H1 (cell line): Measurements from ENCODE around the gene PINLYP. TPM values are rescaled to one million over a fixed set of nuclear protein-coding genes. Genes with fewer than 3 reads are reported as not detected.
A peak's percentile ranks its signal among the peaks of the same experiment; 100 is the strongest.

Experiments used
- CTCF ChIA-PET: fragments of 300-600 bp; sonication (Branson Sonifier 250); formaldehyde crosslinking; loops from one replicate; lab custom pipeline; 2021; ENCODE audit not compliant: partially characterized antibody; lab: Charles Lee
- POLR2A ChIA-PET: fragments of 300-600 bp; sonication (Branson Sonifier 250); formaldehyde crosslinking; loops from one replicate; lab custom pipeline; 2021; ENCODE audit warnings: inconsistent platforms; ENCODE audit not compliant: partially characterized antibody; lab: Charles Lee
- DNase-seq, 2 experiments: peaks; one replicate each; pipeline versions ENCODE4 v3.0.0 to v3.0.0-alpha.2; 2010 to 2022; ENCODE audit warnings: low spot score in 2 of 2, low read depth in 1 of 2, mixed read lengths in 1 of 2
- FAIRE-seq: peaks from 2 replicates; lab custom pipeline; 2011; peaks lifted over from hg19 to GRCh38; lab: Jason Lieb, UNC
- H2AFZ ChIP-seq: 2 replicates; pipeline ENCODE4 v1.8.1; 2012; ENCODE audit warnings: low read length, inconsistent platforms
- H2AK5ac ChIP-seq: 2 replicates; pipeline ENCODE4 v1.6.1; 2013; ENCODE audit warnings: low read depth, low read length
- H2BK120ac ChIP-seq: replicated peaks from 2 replicates; pipeline ENCODE3; 2013; ENCODE audit warnings: low read depth, low read length, inconsistent platforms
- H2BK12ac ChIP-seq: 2 replicates; pipeline ENCODE4 v1.6.1; 2013; ENCODE audit warnings: low read depth, low read length
- H2BK15ac ChIP-seq: 2 replicates; pipeline ENCODE4 v1.6.1; 2013; ENCODE audit warnings: low read length
- H2BK20ac ChIP-seq: 2 replicates; pipeline ENCODE4 v1.6.1; 2013; ENCODE audit warnings: low read length
- H2BK5ac ChIP-seq: 2 replicates; pipeline ENCODE4 v1.6.1; 2013; ENCODE audit warnings: low read depth, low read length
- H3K14ac ChIP-seq: 2 replicates; pipeline ENCODE4 v1.6.1; 2013; ENCODE audit warnings: inconsistent platforms; ENCODE audit not compliant: insufficient read length
- H3K18ac ChIP-seq: 2 replicates; pipeline ENCODE4 v1.6.1; 2013; ENCODE audit warnings: low read length; ENCODE audit errors: extremely low read depth
- H3K23ac ChIP-seq: 2 replicates; pipeline ENCODE4 v1.6.1; 2013; ENCODE audit warnings: inconsistent platforms; ENCODE audit not compliant: insufficient read length
- H3K23me2 ChIP-seq: 2 replicates; pipeline ENCODE4 v1.6.1; 2013; ENCODE audit warnings: low read depth, low read length
- H3K27ac ChIP-seq: 2 replicates; pipeline ENCODE4 v1.6.1; 2011; ENCODE audit warnings: low read depth, low read length, inconsistent platforms
- H3K27me3 ChIP-seq, 4 experiments: replicated peaks in 1 of 4; 1 replicate in 1 of 4; 2 replicates in 3 of 4; pipeline versions ENCODE4 v1.6.1 to v1.8.1; 2011 to 2013; ENCODE audit warnings: low read length in 3 of 4, mild to moderate bottlenecking in 3 of 4, inconsistent platforms in 2 of 4, mixed read lengths in 2 of 4, moderate library complexity in 1 of 4; ENCODE audit not compliant: control insufficient read depth in 3 of 4, insufficient read depth in 3 of 4; ENCODE audit errors: extremely low read depth in 1 of 4
- H3K36me3 ChIP-seq, 4 experiments: 2 replicates each; pipeline versions ENCODE4 v1.6.1 to v1.8.1; 2011 to 2013; ENCODE audit warnings: mild to moderate bottlenecking in 4 of 4, low read length in 3 of 4, moderate library complexity in 2 of 4, control low read depth in 1 of 4, inconsistent platforms in 1 of 4; ENCODE audit not compliant: insufficient read depth in 4 of 4, control insufficient read depth in 2 of 4
- H3K4ac ChIP-seq: replicated peaks from 2 replicates; pipeline ENCODE3; 2013; ENCODE audit warnings: low read length, low read depth, mixed read lengths, inconsistent platforms; ENCODE audit not compliant: insufficient read length
- H3K4me1 ChIP-seq, 4 experiments: replicated peaks in 1 of 4; 1 replicate in 1 of 4; 2 replicates in 3 of 4; pipeline versions ENCODE4 v1.6.1 to v1.8.1; 2011 to 2013; ENCODE audit warnings: low read length in 3 of 4, inconsistent platforms in 2 of 4, mixed read lengths in 1 of 4; ENCODE audit not compliant: insufficient read depth in 4 of 4, control insufficient read depth in 3 of 4
- H3K4me2 ChIP-seq, 2 experiments: 2 replicates each; pipeline versions ENCODE4 v1.6.1 to v1.8.1; 2011 to 2013; ENCODE audit warnings: low read depth in 2 of 2, low read length in 2 of 2, control low read depth in 1 of 2, inconsistent platforms in 1 of 2, mild to moderate bottlenecking in 1 of 2; ENCODE audit not compliant: insufficient read depth in 1 of 2
- H3K4me3 ChIP-seq, 4 experiments: fragments of 200-600, 300-600 bp in 1 of 4; sonication (generic), shearing (Covaris generic), sonication (Bioruptor Twin) in 1 of 4; 2 replicates each; pipeline versions ENCODE4 v1.5.1 to v1.8.1; 2011 to 2016; ENCODE audit warnings: low read length in 4 of 4, low read depth in 3 of 4, control low read depth in 2 of 4, inconsistent platforms in 2 of 4, mild to moderate bottlenecking in 2 of 4, mixed read lengths in 1 of 4, moderate library complexity in 1 of 4; ENCODE audit not compliant: insufficient read depth in 2 of 4; ENCODE audit errors: extremely low read depth in 1 of 4
- H3K56ac ChIP-seq: replicated peaks from 2 replicates; pipeline ENCODE3; 2013; ENCODE audit warnings: low read depth, mild to moderate bottlenecking, mixed read lengths, low read length, inconsistent platforms; ENCODE audit not compliant: insufficient read length
- H3K79me1 ChIP-seq: 2 replicates; pipeline ENCODE4 v1.6.1; 2013; ENCODE audit warnings: low read depth, low read length, control low read depth
- H3K79me2 ChIP-seq, 2 experiments: 2 replicates each; pipeline versions ENCODE4 v1.6.1 to v1.8.1; 2012 to 2013; ENCODE audit warnings: low read length in 2 of 2, mild to moderate bottlenecking in 2 of 2, inconsistent platforms in 1 of 2; ENCODE audit not compliant: insufficient read depth in 2 of 2, control insufficient read depth in 1 of 2
- H3K9ac ChIP-seq, 4 experiments: replicated peaks in 1 of 4; 1 replicate in 1 of 4; 2 replicates in 3 of 4; pipeline versions ENCODE4 v1.6.1 to v1.8.1; 2011 to 2013; ENCODE audit warnings: low read depth in 3 of 4, low read length in 3 of 4, control low read depth in 2 of 4, mild to moderate bottlenecking in 2 of 4, moderate library complexity in 2 of 4, inconsistent platforms in 1 of 4; ENCODE audit errors: extremely low read depth in 1 of 4
- H3K9me3 ChIP-seq, 2 experiments: 2 replicates each; pipeline versions ENCODE4 v1.6.1 to v1.8.1; 2012 to 2013; ENCODE audit warnings: mild to moderate bottlenecking in 2 of 2, moderate library complexity in 2 of 2, control low read depth in 1 of 2, inconsistent platforms in 1 of 2, low read depth in 1 of 2, low read length in 1 of 2, mixed read lengths in 1 of 2; ENCODE audit not compliant: insufficient read depth in 2 of 2
- H4K20me1 ChIP-seq, 2 experiments: replicated peaks in 1 of 2; 2 replicates each; pipeline versions ENCODE3 to v1.8.1; 2011 to 2013; ENCODE audit warnings: inconsistent platforms in 2 of 2, low read length in 2 of 2, mild to moderate bottlenecking in 1 of 2; ENCODE audit not compliant: insufficient read depth in 2 of 2, control insufficient read depth in 1 of 2
- H4K5ac ChIP-seq: 2 replicates; pipeline ENCODE4 v1.6.1; 2013; ENCODE audit warnings: low read length, low read depth, mixed read lengths, inconsistent platforms; ENCODE audit not compliant: insufficient read length
- H4K8ac ChIP-seq: 2 replicates; pipeline ENCODE4 v1.8.0; 2013; ENCODE audit warnings: mild to moderate bottlenecking, moderate library complexity, low read length, inconsistent platforms; ENCODE audit not compliant: insufficient read depth; ENCODE audit errors: extremely low read depth
- H4K91ac ChIP-seq: replicated peaks from 2 replicates; pipeline ENCODE3; 2013; ENCODE audit warnings: low read length, mixed read lengths, inconsistent platforms; ENCODE audit not compliant: insufficient read length
- ASH2L ChIP-seq: fragments of 200-600, 300-600 bp; sonication (generic); IDR thresholded peaks from one replicate; pipeline ENCODE4 v1.7.1; 2017; ENCODE audit warnings: low read length
- BACH1 ChIP-seq: IDR thresholded peaks from 2 replicates; pipeline ENCODE4 v1.6.1; 2012; ENCODE audit warnings: low read length, improper control_type of control experiment
- EGR1 ChIP-seq: IDR thresholded peaks from 2 replicates; pipeline ENCODE4 v1.6.1; 2011; ENCODE audit warnings: low read depth, low read length, borderline replicate concordance
- GABPA ChIP-seq: IDR thresholded peaks from 2 replicates; pipeline ENCODE4 v1.6.1; 2011; ENCODE audit warnings: mild to moderate bottlenecking, low read length, moderate library complexity, borderline replicate concordance; ENCODE audit not compliant: insufficient read depth
- KDM4A ChIP-seq: IDR thresholded peaks from one replicate; pipeline ENCODE4 v1.7.1; 2012; ENCODE audit warnings: low read depth, mild to moderate bottlenecking, moderate library complexity, low read length, inconsistent platforms; ENCODE audit not compliant: severe bottlenecking
- KDM5A ChIP-seq: fragments of 200-600 bp; IDR thresholded peaks from 2 replicates; pipeline ENCODE4 v1.7.1; 2012; ENCODE audit warnings: mild to moderate bottlenecking, low read length, inconsistent platforms, mixed read lengths
- RFX5 ChIP-seq: IDR thresholded peaks from 2 replicates; pipeline ENCODE4 v1.6.1; 2011; ENCODE audit warnings: low read depth, low read length, improper control_type of control experiment, borderline replicate concordance
- RNF2 ChIP-seq: fragments of 200-900, 300-1000 bp; sonication (generic); IDR thresholded peaks from 2 replicates; pipeline ENCODE4 v1.7.1; 2016; ENCODE audit warnings: borderline replicate concordance, low read depth, mild to moderate bottlenecking, antibody characterized with exemption, low read length; ENCODE audit not compliant: poor library complexity, severe bottlenecking; ENCODE audit errors: missing control alignments
- RXRA ChIP-seq: IDR thresholded peaks from 2 replicates; pipeline ENCODE4 v1.6.1; 2011; ENCODE audit warnings: low read depth, mild to moderate bottlenecking, low read length, moderate library complexity; ENCODE audit not compliant: insufficient read depth
- SIRT6 ChIP-seq: IDR thresholded peaks from one replicate; pipeline ENCODE4 v1.7.1; 2012; ENCODE audit warnings: low read length, inconsistent platforms
- SIX5 ChIP-seq: IDR thresholded peaks from 2 replicates; pipeline ENCODE4 v1.6.1; 2011; ENCODE audit warnings: mild to moderate bottlenecking, low read depth, low read length
- USF2 ChIP-seq: IDR thresholded peaks from 2 replicates; pipeline ENCODE4 v1.6.1; 2011; ENCODE audit warnings: low read length, improper control_type of control experiment
- YY1 ChIP-seq: IDR thresholded peaks from 2 replicates; pipeline ENCODE4 v1.6.1; 2011; ENCODE audit warnings: low read depth, mild to moderate bottlenecking, low read length
- WGBS, 2 experiments: shearing (Covaris generic) in 1 of 2; methylation state at CpG; one replicate each; pipeline versions ENCODE4 v1.1.6 to v1.1.7; 2013 to 2015; ENCODE audit warnings: low lambda C conversion rate in 2 of 2, mixed read lengths in 2 of 2, inconsistent platforms in 1 of 2, low coverage in 1 of 2, missing lambda C conversion rate in 1 of 2; ENCODE audit not compliant: insufficient replicate concordance in 2 of 2, insufficient coverage in 1 of 2, insufficient read length in 1 of 2; ENCODE audit errors: extremely low coverage in 1 of 2, missing lambda C conversion rate in 1 of 2; 5-methylcytosine and 5-hydroxymethylcytosine counted together
- polyA plus RNA-seq, 7 experiments: library from polyadenylated mRNA; depleted of rRNA in 3 of 7; stranded (reverse) in 5 of 7; unstranded in 2 of 7; fragments of >200 nt in 5 of 7; fragments of 200-250 nt in 2 of 7; gene quantifications; 1 replicate in 5 of 7; 2 replicates in 1 of 7; 4 replicates in 1 of 7; pipeline versions ENCODE4 v1.2.1 to v1.2.3, GENCODE V29; 2011 to 2013; ENCODE audit warnings: missing spikeins in 2 of 7, mixed read lengths in 2 of 7
- total RNA-seq: library from RNA; stranded (reverse); fragmentation: NEBNext Ultra II Directional; extraction: Animal tissue kit (Norgen Biotek cat#: 25700); gene quantifications from 2 replicates; pipeline ENCODE4 v1.2.1, GENCODE V29; 2021

PINLYP gene
- total and polyA plus RNA-seq, 2 of the 8 experiments (the other 6 are each of a cell fraction or from before 2014, with no cell fraction given) = 7.5 to 31.3 TPM

DNA sequence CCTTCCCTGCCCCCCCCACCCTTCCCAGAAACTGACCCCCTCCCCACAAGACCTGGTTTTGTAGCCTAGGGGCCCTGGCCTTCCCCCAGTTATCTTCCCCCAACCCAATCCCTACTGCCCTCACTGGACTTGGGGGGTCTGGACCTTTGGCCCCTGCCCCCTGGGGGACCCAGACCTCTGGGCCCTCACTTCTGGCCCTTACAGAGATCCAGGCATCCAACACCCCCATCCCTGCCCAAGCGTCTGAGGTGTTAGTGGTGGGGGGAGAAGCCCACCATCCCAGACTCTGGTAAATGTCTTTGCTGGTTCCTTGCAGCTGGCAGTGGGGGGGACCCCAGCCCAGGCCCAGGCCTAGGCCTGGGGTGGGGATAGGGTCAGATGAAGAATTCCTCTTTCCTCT lies 47.4 kb downstream of the PINLYP start:
- Histone ChIP-seq H3K4me1 (peaks cover 6 to 16% (median 11%) of the 10 kb centered on the region in 4 experiments), H3K27me3 (no peaks in the 10 kb centered on the region), H2BK12ac (no peak overlapping the region), H3K79me2 (peaks cover 0 to 2% of the 10 kb centered on the region in 2 experiments; a peak in 2 of 4 replicates), H2BK5ac (no peak overlapping the region), H3K9ac (no peak overlapping the region), H3K4ac (no peak overlapping the region), H3K4me2 (no peak overlapping the region), H2BK15ac (no peak overlapping the region), H4K91ac (no peak overlapping the region), H2AFZ (no peak overlapping the region), H4K5ac (no peak overlapping the region), H3K79me1 (no peaks in the 10 kb centered on the region; the same call in 1 of the 2 replicates), H2BK20ac (no peak overlapping the region), H3K4me3 (no peak overlapping the region), H3K9me3 (no peaks in the 10 kb centered on the region), H3K56ac (no peak overlapping the region), H3K23ac (no peak overlapping the region), H4K20me1 (peaks cover 1 to 3% of the 10 kb centered on the region in 2 experiments), H3K14ac (no peak overlapping the region), H2AK5ac (0 out of 2 replicates have a peak overlapping the region, but pooled peaks have one; percentile 0), H3K23me2 (peaks cover 10% of the 10 kb centered on the region), H3K18ac (no peak overlapping the region), H3K27ac (no peak overlapping the region), H3K36me3 (no peaks in the 10 kb centered on the region; a peak in 2 of 8 replicates), H2BK120ac (no peak overlapping the region), H4K8ac (no peak overlapping the region)
- DNase-seq (no peak), FAIRE-seq (no peak)
- WGBS, 2 experiments = 100% methylated on average over 1 of the region's 1 CpG; no CpG with 5 or more reads in 1 of the 2 experiments
- CTCF ChIA-PET = interaction anchor here (1.6 kb wide), 1 partner anchor 29 kb away, joined by 10 read pairs; no protein-coding TSS in a partner anchor
- POLR2A ChIA-PET = interaction anchor here (0.6 to 2.1 kb wide), 6 partner anchors 13 to 40 kb away, joined by 3 to 12 read pairs (median 4); partner anchors contain the start of genes IRGQ and ZNF576
- TF ChIP-seq BACH1 (no peak), KDM5A (no peak), SIRT6 (no peak), YY1 (no peak), GABPA (no peak), ASH2L (no peak), KDM4A (no peak), RNF2 (no peak), RXRA (no peak), EGR1 (no peak), USF2 (no peak), RFX5 (no peak), SIX5 (no peak)
